ENCODE measurements around the gene EZH2.
A peak's percentile ranks its signal among the peaks of the same experiment; 100 is the strongest.

Gene EZH2

DNA sequence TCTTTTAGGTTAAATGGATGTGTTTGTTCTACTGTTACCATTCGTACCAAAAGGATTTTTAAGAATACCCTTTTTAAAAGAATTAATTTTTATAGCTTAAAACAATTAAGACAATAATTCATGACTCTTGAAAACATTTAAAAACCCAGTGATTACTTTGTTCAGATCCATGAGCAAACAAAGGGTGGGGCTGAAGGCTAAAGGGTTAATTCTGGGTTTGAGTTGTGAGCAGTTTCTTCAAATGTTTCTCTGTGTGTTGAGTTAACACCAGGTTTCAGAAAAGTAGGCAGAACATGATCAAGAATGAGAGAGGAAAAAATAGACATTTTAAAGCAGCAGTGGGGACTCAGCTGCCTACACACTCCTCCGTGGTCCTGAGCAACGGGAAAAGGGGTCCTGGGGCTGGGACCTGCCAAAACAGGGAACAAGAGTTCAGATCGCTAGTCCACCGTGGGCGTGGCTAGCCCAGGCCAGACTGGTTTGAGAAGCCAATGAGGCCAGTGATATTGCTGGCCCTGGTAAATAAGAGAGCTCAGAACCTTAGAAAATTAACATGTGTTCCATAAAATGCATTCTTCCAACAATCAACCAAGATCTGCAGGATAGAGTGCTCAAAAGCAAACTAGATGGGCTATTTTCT, 14.9 kb upstream of the EZH2 start:
- DNase-seq, result no peak

DNA sequence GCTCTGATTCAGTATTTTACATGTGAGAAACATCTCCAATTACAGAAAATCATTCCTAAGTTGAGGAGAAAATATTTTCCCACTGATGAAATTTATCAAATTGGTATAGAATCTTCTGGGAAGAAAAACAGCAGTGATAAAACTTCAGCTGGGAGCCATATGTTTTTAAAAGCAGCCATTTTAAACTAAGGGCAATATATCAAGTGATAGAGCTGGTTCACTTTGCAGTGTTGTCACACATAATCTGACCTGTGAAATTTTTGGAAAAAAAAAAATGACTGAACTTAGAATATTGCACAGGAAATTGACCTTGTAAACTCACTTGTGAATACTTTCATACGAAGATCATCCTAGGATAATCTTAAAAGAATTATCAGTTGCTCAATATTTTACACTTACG, 10.5 kb upstream of the EZH2 start:
- DNase-seq, result no peak

DNA sequence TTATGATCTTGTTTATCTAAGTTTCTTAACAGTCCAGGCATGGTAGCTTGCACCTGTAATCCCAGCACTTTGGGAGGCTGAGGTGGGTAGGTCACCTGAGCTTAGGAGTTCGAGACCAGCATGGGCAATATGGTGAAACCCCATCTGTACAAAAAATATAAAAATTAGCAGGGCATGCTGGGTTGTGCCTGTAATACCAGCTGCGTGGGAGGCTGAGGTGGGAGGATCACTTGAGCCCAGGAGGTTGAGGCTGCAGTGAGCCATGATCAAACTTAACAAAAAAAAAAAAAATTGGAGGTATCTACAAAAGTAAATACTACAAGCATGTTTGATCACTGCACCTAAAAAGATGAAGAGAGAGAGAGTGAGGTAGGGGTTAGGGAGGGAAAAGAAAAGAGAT, 9.0 kb upstream of the EZH2 start:
- no peak for DNase-seq

DNA sequence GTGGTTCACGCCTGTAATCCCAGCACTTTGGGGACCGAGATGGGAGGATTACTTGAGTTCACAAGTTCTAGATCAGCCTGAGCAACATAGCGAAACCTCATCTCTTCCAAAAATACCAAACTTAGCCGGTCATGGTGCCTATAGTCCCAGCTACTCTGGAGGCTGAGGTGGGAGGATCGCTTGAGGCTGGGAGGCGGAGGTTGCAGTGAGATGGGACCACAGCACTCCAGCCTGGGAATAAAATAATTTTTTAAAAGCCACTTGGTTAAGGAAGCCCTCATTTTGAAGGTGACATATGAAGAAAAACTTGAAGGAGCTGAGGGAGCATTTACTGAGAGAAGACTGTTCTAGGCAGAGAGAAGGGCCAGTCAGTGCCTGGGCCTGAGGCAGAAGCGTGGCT, 4.2 kb upstream of the EZH2 start:
- DNase-seq, result no peak

DNA sequence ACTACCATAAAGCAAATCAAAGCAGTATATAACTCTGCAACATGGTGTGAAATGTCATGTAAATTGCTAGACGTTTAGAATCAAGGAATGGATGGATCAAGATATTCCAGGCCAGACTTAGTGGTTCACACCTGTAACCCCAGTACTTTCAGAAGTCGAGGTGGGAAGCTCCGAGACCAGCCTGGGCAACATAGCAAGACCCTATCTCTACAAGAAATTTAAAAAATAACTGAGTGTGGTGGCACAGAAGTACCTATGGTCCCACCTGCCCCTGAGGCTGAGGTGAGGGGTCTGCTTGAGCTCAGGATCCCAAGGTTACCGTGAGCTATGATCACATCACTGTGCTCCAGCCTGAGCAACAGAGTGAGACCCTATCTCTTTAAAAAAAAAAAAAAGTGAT, 2.8 kb upstream of the EZH2 start:
- no peak for DNase-seq

DNA sequence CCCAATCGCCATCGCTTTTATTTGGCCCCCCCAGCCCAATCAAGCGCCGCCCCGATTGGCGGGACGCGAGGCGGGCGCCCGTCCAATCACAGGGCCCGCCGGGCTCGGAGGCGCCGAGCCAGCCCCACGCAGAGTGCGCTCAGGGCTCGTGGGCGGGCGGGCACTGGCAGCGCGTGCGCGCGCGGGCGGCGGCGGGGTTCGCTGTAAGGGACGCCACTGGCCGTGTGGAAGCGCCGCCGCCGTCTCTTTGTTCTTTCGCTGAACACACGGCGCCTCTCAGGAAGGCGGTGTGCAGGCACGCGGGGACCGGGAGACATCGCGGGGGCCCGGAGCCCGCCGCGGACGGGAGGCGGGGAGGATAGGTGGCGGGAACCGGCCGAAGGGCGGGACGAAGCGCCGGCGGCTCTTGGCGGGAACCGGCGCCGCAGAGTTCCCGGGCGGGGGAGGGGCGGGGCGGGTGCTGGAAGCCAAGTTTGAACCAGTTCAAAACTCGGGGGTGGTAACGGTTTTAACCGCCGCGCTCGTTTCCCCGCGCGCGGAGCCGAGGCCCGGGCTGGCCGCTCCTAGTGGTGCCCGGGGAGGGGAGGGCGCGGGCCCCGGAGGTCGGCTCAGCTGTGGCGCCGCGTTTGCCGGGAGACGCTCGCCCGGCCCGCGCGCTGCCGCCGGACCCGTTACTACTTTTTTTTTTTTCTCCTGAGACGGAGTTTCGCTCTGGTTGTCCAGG, 370 bp upstream of the EZH2 start:
- DNase-seq, result peak; percentile 74

DNA sequence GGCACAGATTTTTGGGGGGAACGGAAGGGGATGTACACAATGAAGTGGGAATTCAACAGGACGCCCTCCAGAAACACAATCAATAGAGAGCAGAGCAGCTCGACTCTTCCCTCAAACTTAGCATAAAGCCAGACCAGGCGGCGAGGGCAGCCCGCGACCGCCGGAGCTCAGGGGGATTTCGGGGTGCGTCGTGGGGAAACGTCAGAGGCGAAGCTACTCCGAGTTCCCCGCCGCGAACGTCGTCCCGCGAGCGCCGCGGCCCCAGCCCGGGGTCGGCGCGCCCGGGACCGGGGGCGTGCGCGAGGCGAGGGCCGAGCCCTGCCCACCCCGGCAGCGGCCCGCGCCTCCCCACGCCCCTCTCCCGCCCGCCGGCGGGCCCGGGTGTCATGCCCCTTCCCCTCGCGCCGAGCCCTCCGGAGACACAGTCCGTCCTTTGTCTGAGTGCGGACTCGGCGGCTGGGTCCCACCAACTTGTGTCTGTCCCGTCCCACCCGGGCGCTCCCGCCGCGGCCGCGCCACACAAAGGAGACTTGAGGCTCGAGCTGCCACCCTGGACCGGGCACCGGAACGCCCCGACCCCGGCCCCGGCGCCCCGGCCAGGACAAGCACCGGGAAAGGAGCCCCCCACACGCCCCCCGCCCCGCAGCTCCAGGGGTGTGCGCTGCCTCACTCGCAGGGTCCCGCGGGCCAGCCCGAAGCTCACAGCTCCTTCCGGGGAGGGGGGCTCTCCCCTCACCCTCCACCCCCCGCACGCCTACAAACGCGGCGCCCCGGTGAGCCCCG, 634 bp downstream of the EZH2 start:
- no peak for DNase-seq

DNA sequence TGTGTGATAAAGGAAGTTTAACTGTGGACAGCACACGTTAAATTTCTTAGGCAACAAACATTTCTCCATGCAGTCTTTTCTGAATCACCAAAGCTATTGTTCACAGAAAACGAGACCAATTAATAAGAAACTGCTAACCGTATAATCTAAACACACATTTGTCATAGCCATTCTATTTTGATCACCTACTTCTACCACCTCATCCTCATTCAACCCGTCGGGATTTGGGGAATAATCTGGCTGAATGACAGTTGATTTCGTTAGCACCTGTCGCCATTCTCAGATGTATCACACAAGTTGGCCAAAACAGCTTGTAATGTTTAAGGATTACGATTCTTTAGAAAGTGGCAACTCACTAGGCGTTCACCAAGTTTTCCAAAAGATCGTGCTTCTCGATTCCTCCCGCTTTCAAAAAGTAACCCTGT, 1.2 kb downstream of the EZH2 start:
- DNase-seq, result no peak

DNA sequence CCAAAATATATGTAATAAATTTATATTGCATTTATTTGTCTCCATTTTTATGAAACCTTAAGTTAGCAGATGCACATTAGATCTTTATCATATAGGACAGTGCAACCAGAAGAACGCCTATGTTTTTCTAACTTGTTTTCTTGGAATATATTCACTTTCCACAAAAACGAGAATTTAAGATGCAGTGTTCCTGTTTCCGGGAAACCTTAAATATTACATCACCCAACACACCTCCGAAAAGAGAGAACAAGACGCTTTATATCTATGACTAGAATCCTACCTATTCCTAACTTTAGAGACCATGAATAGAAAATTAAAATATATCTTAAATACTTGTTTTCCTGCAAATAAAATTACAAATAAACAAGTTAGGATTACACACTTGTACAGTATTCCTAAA, 1.9 kb downstream of the EZH2 start:
- DNase-seq, result no peak

DNA sequence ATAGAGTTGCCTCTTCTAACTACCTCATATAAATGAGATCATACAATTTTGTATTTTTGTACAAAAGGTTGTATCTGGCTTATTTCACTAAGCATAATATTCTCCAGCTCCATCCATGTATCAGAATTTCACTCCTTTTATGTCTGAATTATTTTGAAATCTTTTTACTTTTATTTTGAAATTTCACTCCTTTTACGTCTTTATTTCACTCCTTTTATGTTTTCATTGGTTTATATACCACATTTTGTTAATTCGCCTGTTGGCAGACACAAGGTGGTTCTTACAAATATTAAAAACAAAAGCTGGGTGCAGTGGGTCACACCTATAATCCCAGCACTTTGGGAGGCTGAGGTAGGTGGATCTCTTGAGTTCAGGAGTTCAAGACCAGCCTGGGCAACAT, 5.8 kb downstream of the EZH2 start:
- DNase-seq, result no peak

DNA sequence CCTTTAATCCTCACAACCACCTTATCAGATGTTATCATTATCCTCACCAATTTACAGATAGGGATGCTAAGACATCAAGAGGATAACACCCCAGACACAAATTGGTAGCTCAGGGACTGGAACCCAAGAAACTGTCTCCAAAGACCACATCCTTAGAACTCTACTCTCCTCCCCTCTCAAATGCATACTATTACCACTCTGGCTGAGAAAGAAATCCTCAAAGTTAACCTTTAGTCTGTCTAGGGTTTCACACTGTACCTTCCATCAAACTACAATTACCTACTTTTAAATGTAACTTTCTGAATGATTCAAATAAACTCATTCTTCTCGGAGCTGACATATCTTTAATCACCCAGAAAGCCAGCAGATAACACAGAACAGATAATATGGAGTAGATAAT, 6.6 kb downstream of the EZH2 start:
- DNase-seq, result no peak

DNA sequence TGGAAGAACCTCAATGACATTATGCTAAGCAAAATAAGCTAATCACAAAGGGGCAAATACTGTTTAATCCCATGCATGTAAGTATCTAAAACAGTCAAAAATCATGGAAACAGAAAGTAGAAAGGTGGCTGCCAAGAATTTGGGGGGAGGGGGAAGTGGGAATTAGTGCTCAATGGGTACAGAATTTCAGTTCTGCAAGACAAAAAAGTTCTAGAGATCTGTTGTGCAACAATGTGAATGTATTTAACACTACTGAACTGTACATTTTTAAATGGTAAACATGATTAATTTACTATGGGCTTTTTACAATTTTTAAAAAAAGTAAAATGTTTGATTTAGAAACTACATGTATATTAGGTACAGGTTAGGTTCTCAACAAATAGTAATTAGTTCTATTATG, 11.9 kb downstream of the EZH2 start:
- no peak for DNase-seq

DNA sequence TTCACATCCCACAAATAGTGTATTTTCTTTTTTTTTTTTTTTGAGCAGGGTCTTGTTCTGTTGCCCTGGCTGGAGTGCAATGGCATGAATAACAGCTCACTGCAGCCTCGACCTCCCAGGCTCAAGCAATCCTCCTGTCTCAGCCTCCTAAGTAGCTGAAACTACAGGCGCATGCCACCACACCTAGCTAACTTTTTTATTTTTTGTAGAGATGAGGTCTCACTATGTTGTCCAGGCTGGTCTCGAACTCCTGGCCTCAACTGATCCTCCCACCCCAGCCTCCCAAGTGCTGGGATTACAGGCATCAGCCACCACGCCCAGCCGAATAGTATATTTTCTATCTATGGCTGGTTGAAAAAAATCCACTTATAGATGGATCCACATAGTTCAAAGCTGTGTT, 12.5 kb downstream of the EZH2 start:
- DNase-seq, result no peak

DNA sequence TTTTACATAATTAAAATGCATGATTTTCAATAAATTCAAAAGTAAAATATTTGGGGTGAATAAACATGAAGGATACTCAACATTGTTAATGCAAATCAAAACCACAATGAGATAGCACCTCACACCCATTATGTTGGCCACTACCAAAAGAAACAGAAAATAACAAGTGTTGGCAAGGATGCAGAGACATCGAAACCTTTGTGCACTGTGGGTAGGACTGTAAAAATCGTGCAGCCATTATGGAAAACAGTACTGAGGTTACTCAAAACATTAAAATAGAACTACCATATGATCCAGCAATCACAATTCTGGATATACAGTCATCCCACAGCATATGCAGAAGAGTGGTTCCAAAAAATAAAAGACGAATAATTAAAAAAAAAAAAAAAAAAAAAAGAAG, 13.1 kb downstream of the EZH2 start:
- DNase-seq, result no peak

DNA sequence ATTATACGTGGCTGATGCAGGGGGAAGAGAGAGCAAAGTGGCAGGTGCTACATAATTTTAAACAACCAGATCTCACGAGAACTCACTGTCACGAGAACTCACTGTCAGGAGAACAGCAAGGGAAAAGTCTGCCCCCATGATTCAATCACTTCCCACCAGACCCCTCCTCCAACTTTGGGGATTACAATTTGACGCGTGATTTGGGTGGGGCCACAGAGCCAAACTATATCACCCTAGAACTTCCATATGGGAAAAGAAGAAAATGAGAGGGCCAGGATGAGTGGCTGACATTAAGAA, 15.8 kb downstream of the EZH2 start:
- DNase-seq, result no peak

DNA sequence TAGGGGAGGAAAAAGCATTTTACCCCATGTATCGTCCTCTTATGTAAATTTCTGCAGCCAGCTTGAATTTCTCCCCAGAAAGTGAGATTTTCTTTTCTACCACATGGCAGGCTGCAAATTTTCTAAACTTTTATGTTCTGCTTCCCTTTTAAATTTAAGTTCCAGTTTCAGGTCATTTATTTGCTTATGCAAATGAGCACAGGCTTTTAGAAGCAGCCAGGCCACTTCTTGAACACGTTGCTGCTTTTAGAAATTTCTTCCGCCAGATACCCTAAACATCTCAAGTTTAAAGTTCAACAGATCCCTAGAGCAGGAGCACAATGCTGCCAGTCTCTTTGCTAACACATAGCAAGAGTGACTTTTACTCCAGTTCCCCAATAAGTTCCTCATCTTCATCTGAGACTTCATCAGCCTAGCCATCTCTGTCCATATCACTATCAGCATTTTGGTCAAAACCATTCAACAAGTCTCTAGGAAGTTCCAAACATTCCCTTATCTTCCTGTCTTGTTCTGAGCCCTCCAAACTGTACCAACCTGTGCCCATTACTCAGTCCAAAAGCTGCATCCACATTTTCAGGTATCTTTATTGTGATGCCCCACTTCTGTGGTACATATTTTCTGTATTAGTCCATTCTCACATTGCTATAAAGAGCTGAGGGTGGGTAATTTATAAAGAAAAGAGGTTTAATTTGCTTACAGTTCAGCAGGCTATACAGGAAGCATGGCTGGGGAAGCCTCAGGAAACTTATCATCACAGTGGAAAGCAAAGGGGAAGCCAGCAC, 16.3 kb downstream of the EZH2 start:
- no peak for DNase-seq

DNA sequence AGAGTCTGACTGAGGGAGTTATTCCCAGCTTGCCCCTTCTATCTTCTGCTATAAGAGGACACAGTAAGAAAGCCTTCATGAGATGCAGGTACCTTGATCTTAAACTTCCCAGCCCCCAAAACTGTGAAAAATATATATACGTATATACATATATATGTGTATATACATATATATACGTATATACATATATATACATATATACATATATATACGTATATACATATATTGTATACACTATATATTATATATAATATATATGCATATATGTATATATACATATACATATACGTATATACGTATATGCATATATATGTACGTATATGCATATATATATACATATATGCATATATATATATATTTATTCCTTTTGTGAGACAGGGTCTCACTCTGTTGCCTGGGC, 17.7 kb downstream of the EZH2 start:
- no peak for DNase-seq

DNA sequence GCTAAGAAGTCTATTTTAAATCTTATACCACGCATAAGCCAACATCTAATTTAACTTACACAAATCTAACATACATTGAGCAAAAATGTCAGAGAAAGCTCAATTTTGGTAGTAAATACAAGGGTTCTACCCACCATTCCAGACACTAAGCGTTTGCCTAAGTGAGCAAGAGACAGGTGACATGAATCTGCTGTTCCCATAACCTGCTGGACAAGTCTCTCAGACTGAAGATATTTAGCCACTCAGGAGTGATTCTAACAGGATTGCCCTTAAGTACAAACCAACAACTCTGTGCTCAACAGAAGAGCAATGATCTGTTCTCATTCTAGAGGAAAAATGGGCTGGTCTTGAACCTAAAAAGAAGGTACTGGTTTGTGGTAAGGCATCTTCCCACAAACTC, 18.8 kb downstream of the EZH2 start:
- no peak for DNase-seq

DNA sequence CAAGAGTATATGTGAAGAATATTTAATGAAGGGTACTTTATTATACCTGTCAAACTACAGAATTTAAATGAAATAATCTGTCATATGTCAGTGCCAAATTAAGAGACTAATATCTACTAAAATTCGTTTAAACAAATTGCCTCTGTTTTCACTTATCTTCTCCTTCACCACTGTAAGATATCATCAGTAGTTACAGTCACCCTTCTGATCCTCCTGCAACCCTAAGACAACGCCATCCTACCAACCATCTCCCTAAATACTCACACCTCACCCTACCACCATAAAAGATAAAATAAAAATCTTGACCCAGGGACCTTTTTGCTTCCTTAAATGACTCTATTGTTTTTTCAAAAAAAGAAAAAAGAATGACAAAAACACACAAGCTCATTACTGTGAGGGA, 20.8 kb downstream of the EZH2 start:
- DNase-seq, result no peak

DNA sequence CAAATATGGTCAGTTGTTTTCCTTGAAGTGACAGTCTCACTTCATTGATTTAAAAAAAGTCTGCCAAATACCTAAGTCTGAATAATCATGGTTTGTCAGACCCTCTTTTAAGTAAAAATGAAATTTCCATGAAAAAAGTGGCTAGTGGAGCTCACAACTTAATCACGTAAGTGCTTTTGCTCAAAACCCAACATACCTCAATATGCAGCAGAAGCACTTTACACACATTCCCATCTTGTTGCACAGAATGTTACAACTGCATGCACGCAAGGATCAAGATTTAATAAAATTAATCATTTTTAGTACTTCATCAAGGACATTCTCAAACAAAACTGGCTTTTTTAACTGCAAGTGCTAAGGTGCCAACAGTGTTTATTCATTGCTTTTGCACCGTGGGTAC, 21.6 kb downstream of the EZH2 start:
- DNase-seq, result no peak

DNA sequence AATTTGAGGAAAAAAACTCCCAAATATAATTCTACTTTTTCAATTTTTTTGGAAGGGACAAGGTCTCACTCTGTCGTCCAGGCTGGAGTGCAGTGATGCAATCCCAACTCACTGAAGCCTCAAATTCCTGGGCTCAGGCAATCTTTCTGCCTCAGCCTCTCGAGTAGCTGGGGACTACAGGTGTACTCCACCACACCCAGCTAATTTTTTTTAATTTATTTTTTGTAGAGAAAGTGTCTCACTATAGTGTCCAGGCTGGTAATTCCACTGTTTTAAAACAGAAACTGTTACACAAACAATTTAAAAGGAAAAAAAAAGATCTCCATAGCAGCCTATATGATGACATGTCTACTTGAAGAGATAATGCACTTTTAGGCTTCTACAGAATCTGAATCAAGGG, 25.6 kb downstream of the EZH2 start:
- DNase-seq, result no peak

DNA sequence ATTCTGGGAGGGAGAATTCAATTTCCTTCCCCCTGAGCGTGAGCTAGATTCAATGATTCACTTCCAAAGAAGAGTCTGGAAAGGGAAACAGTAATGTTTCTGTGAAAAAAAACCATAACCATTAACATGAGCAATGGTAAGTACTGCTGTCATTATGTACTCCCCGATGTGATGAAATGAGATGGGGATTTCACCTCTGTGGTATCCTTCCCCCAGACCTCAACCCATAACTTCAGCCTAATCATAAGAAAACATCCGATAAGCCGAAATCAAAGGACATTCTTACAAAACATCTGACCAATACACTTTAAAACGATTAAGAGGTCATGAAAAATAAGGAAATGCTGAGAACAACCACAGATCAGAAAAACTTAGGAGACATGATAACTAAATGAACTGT, 27.2 kb downstream of the EZH2 start:
- no peak for DNase-seq

DNA sequence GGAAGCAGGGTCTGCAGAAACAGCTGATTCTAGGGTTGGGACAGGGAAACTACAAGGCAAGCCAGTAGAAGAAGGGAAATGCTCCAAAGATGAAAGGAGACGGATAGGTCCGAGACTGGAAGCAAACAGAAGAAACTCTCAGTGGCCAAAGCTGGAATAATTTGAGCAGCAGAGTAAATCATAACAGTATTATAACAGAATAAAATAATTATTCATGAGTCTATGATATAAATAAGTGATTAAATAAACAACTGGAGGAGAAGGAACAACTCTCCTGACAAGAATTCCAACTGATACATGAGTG, 27.6 kb downstream of the EZH2 start:
- DNase-seq, result no peak

DNA sequence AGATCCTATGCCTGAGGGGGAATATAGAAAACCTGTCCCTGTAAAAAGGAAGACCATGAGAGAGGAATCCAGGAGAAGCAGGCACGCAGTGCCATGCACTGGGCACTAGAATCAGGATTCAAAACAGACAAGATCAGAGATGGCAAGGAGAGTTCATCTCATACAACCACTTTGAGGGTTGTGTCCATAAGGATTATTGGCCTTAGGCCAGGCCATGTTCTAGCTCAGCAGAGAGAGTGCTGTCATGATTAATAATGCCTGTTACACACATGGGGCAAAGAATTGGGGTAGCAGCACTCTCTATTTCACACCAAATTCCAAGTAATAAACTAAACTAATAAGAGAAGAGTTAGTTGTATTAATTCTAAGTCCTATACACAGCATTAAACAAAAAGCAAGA, 29.1 kb downstream of the EZH2 start:
- DNase-seq, result no peak
